GM12878 (cell line): ENCODE results near the gene INHBE. TPM values are rescaled to one million over a fixed set of nuclear protein-coding genes. Genes with fewer than 3 reads are reported as not detected.

Experiments
- BACH1 ChIP-seq: fragments of 450-650 bp; IDR thresholded peaks from 2 replicates; pipeline ENCODE4 v1.6.1; 2017; ENCODE audit warnings: mild to moderate bottlenecking, borderline replicate concordance
- EGR1 ChIP-seq, 2 experiments: IDR thresholded peaks; 1 replicate in 1 of 2; 2 replicates in 1 of 2; pipeline ENCODE4 v1.6.1; 2011 to 2012; ENCODE audit warnings: low read depth in 2 of 2, low read length in 2 of 2, borderline replicate concordance in 1 of 2, mild to moderate bottlenecking in 1 of 2, moderate library complexity in 1 of 2
- FOXM1 ChIP-seq: IDR thresholded peaks from 2 replicates; pipeline ENCODE4 v1.6.1; 2012; ENCODE audit warnings: low read depth, mild to moderate bottlenecking, inconsistent platforms, low read length, moderate library complexity
- IRF4 ChIP-seq: IDR thresholded peaks from 2 replicates; pipeline ENCODE4 v1.6.1; 2011; ENCODE audit warnings: low read depth, low read length
- NR2C2 ChIP-seq: IDR thresholded peaks from 2 replicates; pipeline ENCODE4 v1.6.1; 2011; ENCODE audit warnings: borderline replicate concordance, low read depth; ENCODE audit not compliant: control insufficient read depth, insufficient read length
- RUNX3 ChIP-seq: IDR thresholded peaks from 2 replicates; pipeline ENCODE4 v1.6.1; 2012; ENCODE audit warnings: low read length, inconsistent platforms
- SPI1 ChIP-seq: IDR thresholded peaks from 2 replicates; pipeline ENCODE4 v1.6.1; 2011; ENCODE audit warnings: low read depth, mild to moderate bottlenecking, low read length, moderate library complexity, borderline replicate concordance; ENCODE audit not compliant: insufficient read depth
- ZNF687 ChIP-seq: fragments of 450-650 bp; IDR thresholded peaks from 2 replicates; pipeline ENCODE4 v1.6.1; 2017; ENCODE audit warnings: mild to moderate bottlenecking, moderate library complexity
- polyA plus RNA-seq, 11 experiments: library from polyadenylated mRNA; depleted of rRNA in 4 of 11; unstranded in 6 of 11; stranded (reverse) in 5 of 11; fragments of >200 nt; fragmentation: Nextera tagmentation in 4 of 11; fragmentation: Illumina TruSeq in 1 of 11; extraction: Ambion mirVana in 4 of 11; extraction: Trizol in 1 of 11; gene quantifications; 1 replicate in 1 of 11; 2 replicates in 10 of 11; pipeline versions ENCODE4 v1.2.1 to v1.2.3, GENCODE V29; 2011 to 2016; ENCODE audit warnings: inconsistent platforms in 2 of 11, missing spikeins in 2 of 11, low read depth in 1 of 11
- total RNA-seq, 4 experiments: library from RNA; depleted of rRNA in 3 of 4; stranded (reverse); fragments of >200 nt in 3 of 4; fragmentation: Illumina TruSeq in 1 of 4; extraction: Trizol in 1 of 4; gene quantifications; 2 replicates each; pipeline versions ENCODE4 v1.2.1 to v1.2.3, GENCODE V29; 2013 to 2021
- TF ChIP-seq, protein P1 (sequence below): fragments of 450-650 bp; IDR thresholded peaks from 2 replicates; pipeline ENCODE4 v1.6.1; 2016; ENCODE audit warnings: mild to moderate bottlenecking, moderate library complexity, borderline replicate concordance
- TF ChIP-seq, protein P2 (sequence below): IDR thresholded peaks from 2 replicates; pipeline ENCODE4 v1.6.1; 2011; ENCODE audit warnings: mild to moderate bottlenecking, low read depth, low read length, moderate library complexity; ENCODE audit not compliant: insufficient replicate concordance
- TF ChIP-seq, protein P3 (sequence below): fragments of 450-650 bp; IDR thresholded peaks from 2 replicates; pipeline ENCODE4 v1.6.1; 2014; ENCODE audit warnings: mild to moderate bottlenecking
- TF ChIP-seq, protein P4 (sequence below): fragments of 450-650 bp; IDR thresholded peaks from 2 replicates; pipeline ENCODE4 v1.6.1; 2017; ENCODE audit warnings: mild to moderate bottlenecking

Gene INHBE
- total and polyA plus RNA-seq, 10 of the 15 experiments (the other 5 are each of a cell fraction or from before 2014, with no cell fraction given) = 0.09 to 2.5 (median 0.37) TPM

GRCh38 chr12:57477710-57478681 lies 22.9 kb downstream of the INHBE start (continued):
- TF ChIP-seq, protein P1, sequence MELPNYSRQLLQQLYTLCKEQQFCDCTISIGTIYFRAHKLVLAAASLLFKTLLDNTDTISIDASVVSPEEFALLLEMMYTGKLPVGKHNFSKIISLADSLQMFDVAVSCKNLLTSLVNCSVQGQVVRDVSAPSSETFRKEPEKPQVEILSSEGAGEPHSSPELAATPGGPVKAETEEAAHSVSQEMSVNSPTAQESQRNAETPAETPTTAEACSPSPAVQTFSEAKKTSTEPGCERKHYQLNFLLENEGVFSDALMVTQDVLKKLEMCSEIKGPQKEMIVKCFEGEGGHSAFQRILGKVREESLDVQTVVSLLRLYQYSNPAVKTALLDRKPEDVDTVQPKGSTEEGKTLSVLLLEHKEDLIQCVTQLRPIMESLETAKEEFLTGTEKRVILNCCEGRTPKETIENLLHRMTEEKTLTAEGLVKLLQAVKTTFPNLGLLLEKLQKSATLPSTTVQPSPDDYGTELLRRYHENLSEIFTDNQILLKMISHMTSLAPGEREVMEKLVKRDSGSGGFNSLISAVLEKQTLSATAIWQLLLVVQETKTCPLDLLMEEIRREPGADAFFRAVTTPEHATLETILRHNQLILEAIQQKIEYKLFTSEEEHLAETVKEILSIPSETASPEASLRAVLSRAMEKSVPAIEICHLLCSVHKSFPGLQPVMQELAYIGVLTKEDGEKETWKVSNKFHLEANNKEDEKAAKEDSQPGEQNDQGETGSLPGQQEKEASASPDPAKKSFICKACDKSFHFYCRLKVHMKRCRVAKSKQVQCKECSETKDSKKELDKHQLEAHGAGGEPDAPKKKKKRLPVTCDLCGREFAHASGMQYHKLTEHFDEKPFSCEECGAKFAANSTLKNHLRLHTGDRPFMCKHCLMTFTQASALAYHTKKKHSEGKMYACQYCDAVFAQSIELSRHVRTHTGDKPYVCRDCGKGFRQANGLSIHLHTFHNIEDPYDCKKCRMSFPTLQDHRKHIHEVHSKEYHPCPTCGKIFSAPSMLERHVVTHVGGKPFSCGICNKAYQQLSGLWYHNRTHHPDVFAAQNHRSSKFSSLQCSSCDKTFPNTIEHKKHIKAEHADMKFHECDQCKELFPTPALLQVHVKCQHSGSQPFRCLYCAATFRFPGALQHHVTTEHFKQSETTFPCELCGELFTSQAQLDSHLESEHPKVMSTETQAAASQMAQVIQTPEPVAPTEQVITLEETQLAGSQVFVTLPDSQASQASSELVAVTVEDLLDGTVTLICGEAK = no peak
- TF ChIP-seq, protein P2, sequence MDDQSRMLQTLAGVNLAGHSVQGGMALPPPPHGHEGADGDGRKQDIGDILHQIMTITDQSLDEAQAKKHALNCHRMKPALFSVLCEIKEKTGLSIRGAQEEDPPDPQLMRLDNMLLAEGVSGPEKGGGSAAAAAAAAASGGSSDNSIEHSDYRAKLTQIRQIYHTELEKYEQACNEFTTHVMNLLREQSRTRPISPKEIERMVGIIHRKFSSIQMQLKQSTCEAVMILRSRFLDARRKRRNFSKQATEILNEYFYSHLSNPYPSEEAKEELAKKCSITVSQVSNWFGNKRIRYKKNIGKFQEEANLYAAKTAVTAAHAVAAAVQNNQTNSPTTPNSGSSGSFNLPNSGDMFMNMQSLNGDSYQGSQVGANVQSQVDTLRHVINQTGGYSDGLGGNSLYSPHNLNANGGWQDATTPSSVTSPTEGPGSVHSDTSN = no peak
- 0 out of 3 replicates have a peak, but pooled peaks of 1 of the 2 experiments have one; percentile 37 for TF ChIP-seq EGR1 (IDR thresholded peaks at IDR 0.05; ENCODE audit: borderline replicate concordance in 1 of 2, low read depth in 2 of 2, low read length in 2 of 2)
- no peak for TF ChIP-seq IRF4
- TF ChIP-seq, protein P3, sequence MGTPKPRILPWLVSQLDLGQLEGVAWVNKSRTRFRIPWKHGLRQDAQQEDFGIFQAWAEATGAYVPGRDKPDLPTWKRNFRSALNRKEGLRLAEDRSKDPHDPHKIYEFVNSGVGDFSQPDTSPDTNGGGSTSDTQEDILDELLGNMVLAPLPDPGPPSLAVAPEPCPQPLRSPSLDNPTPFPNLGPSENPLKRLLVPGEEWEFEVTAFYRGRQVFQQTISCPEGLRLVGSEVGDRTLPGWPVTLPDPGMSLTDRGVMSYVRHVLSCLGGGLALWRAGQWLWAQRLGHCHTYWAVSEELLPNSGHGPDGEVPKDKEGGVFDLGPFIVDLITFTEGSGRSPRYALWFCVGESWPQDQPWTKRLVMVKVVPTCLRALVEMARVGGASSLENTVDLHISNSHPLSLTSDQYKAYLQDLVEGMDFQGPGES = no peak
- TF ChIP-seq FOXM1 = no peak
- TF ChIP-seq BACH1 = 0 out of 2 replicates have a peak, but pooled peaks have one; percentile 29
- peak; percentile 51; the same call in 1 of the 2 replicates for TF ChIP-seq SPI1
- TF ChIP-seq RUNX3 = peak; percentile 42; the same call in 1 of the 2 replicates
- TF ChIP-seq NR2C2 = no peak
- TF ChIP-seq, protein P4, sequence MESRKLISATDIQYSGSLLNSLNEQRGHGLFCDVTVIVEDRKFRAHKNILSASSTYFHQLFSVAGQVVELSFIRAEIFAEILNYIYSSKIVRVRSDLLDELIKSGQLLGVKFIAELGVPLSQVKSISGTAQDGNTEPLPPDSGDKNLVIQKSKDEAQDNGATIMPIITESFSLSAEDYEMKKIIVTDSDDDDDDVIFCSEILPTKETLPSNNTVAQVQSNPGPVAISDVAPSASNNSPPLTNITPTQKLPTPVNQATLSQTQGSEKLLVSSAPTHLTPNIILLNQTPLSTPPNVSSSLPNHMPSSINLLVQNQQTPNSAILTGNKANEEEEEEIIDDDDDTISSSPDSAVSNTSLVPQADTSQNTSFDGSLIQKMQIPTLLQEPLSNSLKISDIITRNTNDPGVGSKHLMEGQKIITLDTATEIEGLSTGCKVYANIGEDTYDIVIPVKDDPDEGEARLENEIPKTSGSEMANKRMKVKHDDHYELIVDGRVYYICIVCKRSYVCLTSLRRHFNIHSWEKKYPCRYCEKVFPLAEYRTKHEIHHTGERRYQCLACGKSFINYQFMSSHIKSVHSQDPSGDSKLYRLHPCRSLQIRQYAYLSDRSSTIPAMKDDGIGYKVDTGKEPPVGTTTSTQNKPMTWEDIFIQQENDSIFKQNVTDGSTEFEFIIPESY = no peak
- 0 out of 2 replicates have a peak, but pooled peaks have one; percentile 46 for TF ChIP-seq ZNF687
